Activated CD8-positive, alpha-beta memory T cell treated with anti-CD3 and anti-CD28 coated beads for 36 hours (primary cell): Measurements from ENCODE around the gene CCDC17. TPM values are rescaled to one million over a fixed set of nuclear protein-coding genes. Genes with fewer than 3 reads are reported as not detected.

Experiments
- CTCF ChIA-PET: fragments of 350-600 bp; sonication (Branson Sonifier 250); formaldehyde crosslinking; loops from one replicate; lab custom pipeline; 2021; ENCODE audit warnings: antibody characterized with exemption; lab: Charles Lee
- POLR2A ChIA-PET: fragments of 350-600 bp; sonication (Branson Sonifier 250); formaldehyde crosslinking; loops from one replicate; lab custom pipeline; 2021; ENCODE audit warnings: antibody characterized with exemption; lab: Charles Lee
- total RNA-seq, 2 experiments: library from RNA; stranded (reverse); gene quantifications; one replicate each; pipeline ENCODE4 v1.2.3, GENCODE V29; 2021

CCDC17 gene
- total RNA-seq, 2 experiments from 2014 or later: 1.3 to 1.7 TPM

DNA sequence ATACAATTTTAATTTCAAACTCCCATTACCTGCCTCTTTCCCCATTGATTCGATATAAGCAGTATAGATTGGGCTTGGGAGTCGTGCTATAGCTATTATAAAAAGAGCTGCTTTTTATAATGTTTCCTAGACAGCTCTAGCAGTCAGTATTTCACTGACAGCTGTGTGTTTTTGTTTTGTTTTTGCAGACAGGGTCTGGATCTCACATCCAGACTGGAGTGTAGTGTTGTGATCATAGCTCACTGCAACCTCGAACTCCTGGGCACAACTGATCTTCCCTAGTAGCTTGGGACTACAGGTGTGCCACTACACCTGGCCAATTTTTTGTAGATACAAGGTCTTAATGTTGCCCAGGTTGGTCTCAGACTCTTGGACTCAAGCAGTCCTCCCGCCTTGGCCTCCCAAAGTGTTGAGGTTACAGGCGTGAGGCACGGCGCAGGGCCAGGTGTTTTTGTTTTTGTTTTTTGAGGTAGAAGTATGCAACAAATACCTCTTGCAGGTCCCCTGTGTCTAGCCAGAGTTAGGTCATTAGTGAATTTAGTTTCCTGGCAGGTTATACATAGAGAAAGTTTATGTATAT lies 38.3 kb downstream of the CCDC17 start:
- POLR2A ChIA-PET: interaction anchor here (0.5 to 1.8 kb wide), 5 partner anchors 53 to 282 kb away, joined by 3 to 5 read pairs (median 5); partner anchors contain the start of genes PRDX1 and TESK2
- CTCF ChIA-PET: interaction anchor here (0.9 to 1.5 kb wide), 2 partner anchors 35 to 89 kb away, joined by 3 read pairs; partner anchors contain the start of gene AKR1A1

DNA sequence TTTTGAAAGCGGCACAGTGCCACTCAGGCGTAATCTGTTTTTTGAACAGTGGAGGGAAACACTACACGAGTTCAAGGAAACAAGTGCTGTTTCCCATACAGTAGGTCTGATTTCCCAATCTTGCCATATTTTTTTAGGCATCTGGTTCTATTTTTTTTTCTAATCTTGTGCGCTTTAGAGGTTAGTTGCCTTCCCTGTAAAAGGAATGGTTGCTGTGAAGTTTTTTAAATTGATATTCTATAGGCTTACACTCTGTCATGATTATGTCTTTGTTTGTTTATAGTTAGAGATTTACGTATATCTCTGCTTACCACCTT lies 38.8 kb downstream of the CCDC17 start:
- ChIA-PET CTCF (interaction anchor here (1.5 kb wide), 1 partner anchor 34 kb away, joined by 3 read pairs; the partner anchor contains the start of gene AKR1A1), POLR2A (interaction anchor here (0.6 to 2.3 kb wide), 7 partner anchors 52 to 282 kb away, joined by 3 to 13 read pairs (median 5); partner anchors contain the start of genes PRDX1 and TESK2)

GRCh38 chr1:45584351-45585109 lies 39.3 kb downstream of the CCDC17 start:
- CTCF ChIA-PET: interaction anchor here (1.5 kb wide), 1 partner anchor 34 kb away, joined by 3 read pairs; the partner anchor contains the start of gene AKR1A1
- POLR2A ChIA-PET: interaction anchor here (0.6 to 2.3 kb wide), 6 partner anchors 62 to 281 kb away, joined by 3 to 13 read pairs (median 5); partner anchors contain the start of genes PRDX1 and TESK2

- POLR2A ChIA-PET: interaction anchor here (0.8 to 2.3 kb wide), 7 partner anchors 35 to 280 kb away, joined by 3 to 13 read pairs (median 4); partner anchors contain the start of genes CCDC163, MMACHC, PRDX1 and TESK2
- CTCF ChIA-PET: interaction anchor here (0.8 to 1.5 kb wide), 3 partner anchors 15 to 33 kb away, joined by 3 read pairs; partner anchors contain the start of gene AKR1A1
Observed at GRCh38 chr1:45583666-45584350, 40.0 kb downstream of the CCDC17 start, which contains the start of gene NASP. Gene NASP (plus strand): TSS chr1:45584041. CDS start chr1:45584147, 106 bp downstream.

DNA sequence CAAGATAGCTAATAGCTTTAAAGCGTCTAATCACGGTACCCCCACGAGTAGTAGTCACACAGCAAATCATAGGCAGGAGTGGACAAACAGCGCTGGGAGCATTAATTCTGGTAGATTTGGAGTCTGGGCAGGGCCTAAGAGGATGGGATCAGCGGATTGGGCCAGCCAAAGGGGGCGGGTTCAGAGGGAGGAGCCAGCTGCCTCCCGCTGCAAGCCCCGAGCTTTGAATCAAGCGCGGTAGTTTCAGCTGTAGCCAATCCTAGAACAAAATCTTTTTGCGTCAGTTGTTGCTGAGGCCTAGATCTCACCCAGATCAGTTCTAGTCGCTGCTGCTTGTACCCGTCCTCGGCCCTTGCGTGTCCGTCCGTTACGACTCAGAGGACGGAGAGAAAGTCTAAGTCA lies 40.6 kb downstream of the CCDC17 start:
- CTCF ChIA-PET: interaction anchor here (0.8 to 1.3 kb wide), 3 partner anchors 15 to 32 kb away, joined by 3 to 4 read pairs (median 3); no protein-coding TSS in a partner anchor
- POLR2A ChIA-PET: interaction anchor here (0.8 to 2.3 kb wide), 5 partner anchors 35 to 83 kb away, joined by 3 to 13 read pairs (median 3); partner anchors contain the start of genes CCDC163, MMACHC and PRDX1

DNA sequence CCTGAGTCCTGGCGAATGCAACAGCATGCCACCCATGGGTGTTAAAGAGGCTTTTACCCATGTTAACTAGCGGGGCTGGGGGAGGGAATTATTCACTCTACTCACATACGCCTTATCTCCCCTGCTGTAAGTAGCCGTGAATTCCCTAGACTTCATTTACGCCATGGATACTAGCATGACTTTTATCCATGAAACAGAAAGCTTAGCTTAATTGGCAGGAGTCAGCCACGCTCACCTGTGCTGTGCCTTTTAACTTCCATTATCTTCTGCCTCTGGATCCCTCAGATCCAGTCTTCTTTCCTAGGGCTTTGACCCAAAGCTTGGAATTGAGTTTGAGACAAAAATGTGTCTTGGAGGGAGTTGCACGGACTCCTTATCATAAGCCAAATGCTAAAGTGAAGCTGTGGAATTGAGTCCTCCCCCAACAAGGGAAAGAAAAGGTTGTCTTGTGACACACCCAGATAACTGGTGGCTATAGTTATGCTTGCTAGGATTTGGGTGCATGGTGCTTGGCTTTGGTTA lies 49.7 kb downstream of the CCDC17 start:
- CTCF ChIA-PET: interaction anchor here (0.6 kb wide), 1 partner anchor 69 kb away, joined by 3 read pairs; no protein-coding TSS in a partner anchor

GRCh38 chr1:45573231-45573804 lies 50.5 kb downstream of the CCDC17 start:
- CTCF ChIA-PET: no interaction called here
- POLR2A ChIA-PET: no interaction called here

More for the DNA sequence above, 49.7 kb downstream of the CCDC17 start:
- POLR2A ChIA-PET: no interaction called here

- ChIA-PET CTCF (interaction anchor here (0.7 to 8.8 kb wide), 8 partner anchors 13 to 196 kb away, joined by 3 to 66 read pairs (median 4); no protein-coding TSS in a partner anchor), POLR2A (no interaction called here)
Observed at GRCh38 chr1:45570631-45571030, 53.2 kb downstream of the CCDC17 start.

Other genes starting within 250 kb of the CCDC17 start
- 1 to 10 TPM; 2.5 to 2.9 TPM for gene TESK2, start 132.9 kb downstream of the CCDC17 start, total RNA-seq
- 1 to 10 TPM; 5.2 to 5.3 TPM for gene CCDC163, start 124.0 kb downstream of the CCDC17 start, total RNA-seq
- 1 to 10 TPM; 8.1 to 8.9 TPM for gene MMACHC, start 123.8 kb downstream of the CCDC17 start, total RNA-seq
- 100 to 1,000 TPM; 778 to 788 TPM for gene PRDX1, start 102.2 kb downstream of the CCDC17 start, total RNA-seq
- 100 to 1,000 TPM; 188 to 203 TPM for gene AKR1A1, start 73.2 kb downstream of the CCDC17 start, total RNA-seq
- gene NASP, start 40.0 kb downstream of the CCDC17 start, total RNA-seq: 100 to 1,000 TPM; 245 to 252 TPM
- gene GPBP1L1, start 62.5 kb upstream of the CCDC17 start, total RNA-seq: 100 to 1,000 TPM; 102 to 103 TPM
- 10 to 100 TPM; 41.3 to 43.8 TPM for gene TMEM69, start 64.1 kb upstream of the CCDC17 start, total RNA-seq
- gene IPP, start 126.6 kb upstream of the CCDC17 start, total RNA-seq: 10 to 100 TPM; 16.5 to 16.6 TPM
- 10 to 100 TPM; 31.3 to 31.6 TPM for gene MAST2, start 179.6 kb upstream of the CCDC17 start, total RNA-seq